ENCODE results near the gene PDS5A. TPM values are rescaled to one million over a fixed set of nuclear protein-coding genes. Genes with fewer than 3 reads are reported as not detected.

PDS5A gene
- total and polyA plus RNA-seq, 7 donors: 14.2 to 34.0 (median 29.2) TPM

DNA sequence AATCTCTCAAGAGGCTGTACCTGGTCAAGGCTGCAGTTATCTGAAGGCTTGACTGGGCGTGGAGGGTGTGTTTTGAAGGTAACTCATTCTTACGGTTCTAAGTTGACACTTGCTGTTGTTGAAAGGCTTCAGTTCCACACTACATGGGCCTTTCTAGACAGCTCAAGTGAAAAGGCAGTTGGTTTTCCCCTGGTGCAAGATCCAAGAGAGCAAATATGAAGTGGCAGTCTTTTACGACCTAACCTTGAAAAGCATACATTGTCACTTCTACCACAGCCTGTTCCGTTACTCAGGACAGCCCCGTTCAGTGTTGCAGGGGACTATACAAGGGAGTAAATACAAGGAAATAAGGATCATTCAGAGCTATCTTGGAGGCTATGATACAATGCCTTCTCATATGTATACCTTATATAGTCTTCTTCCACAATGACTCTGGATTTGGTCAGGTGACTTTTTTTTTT is 46.2 kb downstream of the PDS5A start:
- 88 to 96% (median 93%) methylated on average over 5 of the region's 5 CpGs for WGBS, 3 donors
- intact Hi-C loops (cut with DNase I): no loop called here
- Histone ChIP-seq H3K4me3 (no peak overlapping the region), H3K36me3 (ENCODE audit: insufficient read depth in 1 of 2, low read depth in 1 of 2) (peaks cover 0 to 16% of the 10 kb centered on the region in 2 donors), H3K27me3 (ENCODE audit: insufficient read depth in 3 of 3, low read length in 2 of 3) (no peaks in the 10 kb centered on the region), H3K27ac (no peak overlapping the region), H3K9me3 (no peaks in the 10 kb centered on the region), H3K4me1 (peaks cover 17% of the 10 kb centered on the region)
- TF ChIP-seq, protein P1, sequence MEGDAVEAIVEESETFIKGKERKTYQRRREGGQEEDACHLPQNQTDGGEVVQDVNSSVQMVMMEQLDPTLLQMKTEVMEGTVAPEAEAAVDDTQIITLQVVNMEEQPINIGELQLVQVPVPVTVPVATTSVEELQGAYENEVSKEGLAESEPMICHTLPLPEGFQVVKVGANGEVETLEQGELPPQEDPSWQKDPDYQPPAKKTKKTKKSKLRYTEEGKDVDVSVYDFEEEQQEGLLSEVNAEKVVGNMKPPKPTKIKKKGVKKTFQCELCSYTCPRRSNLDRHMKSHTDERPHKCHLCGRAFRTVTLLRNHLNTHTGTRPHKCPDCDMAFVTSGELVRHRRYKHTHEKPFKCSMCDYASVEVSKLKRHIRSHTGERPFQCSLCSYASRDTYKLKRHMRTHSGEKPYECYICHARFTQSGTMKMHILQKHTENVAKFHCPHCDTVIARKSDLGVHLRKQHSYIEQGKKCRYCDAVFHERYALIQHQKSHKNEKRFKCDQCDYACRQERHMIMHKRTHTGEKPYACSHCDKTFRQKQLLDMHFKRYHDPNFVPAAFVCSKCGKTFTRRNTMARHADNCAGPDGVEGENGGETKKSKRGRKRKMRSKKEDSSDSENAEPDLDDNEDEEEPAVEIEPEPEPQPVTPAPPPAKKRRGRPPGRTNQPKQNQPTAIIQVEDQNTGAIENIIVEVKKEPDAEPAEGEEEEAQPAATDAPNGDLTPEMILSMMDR (IDR thresholded peaks at IDR 0.05): no peak
- DNase-seq: no peak
- ATAC-seq: no peak

DNA sequence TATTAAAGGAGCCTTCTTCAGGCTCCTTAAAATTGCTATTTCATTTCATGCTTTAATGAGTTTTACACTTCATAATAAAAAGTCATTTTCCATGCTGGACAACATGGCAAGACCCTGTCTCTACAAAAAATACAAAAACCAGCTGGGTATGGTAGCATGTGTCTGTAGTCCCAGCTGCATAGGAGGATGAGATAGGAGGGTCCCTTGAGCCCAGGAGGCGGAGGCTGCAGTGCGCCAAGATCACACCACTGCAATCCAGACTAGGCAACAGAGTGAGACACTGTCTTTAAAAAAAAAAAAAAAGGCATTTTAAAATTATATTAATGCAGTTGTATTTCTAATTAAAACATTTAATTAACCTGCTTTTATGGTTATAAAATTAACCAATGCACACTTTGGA is 49.2 kb downstream of the PDS5A start:
- H3K36me3 ChIP-seq (ENCODE audit: insufficient read depth in 1 of 2, low read depth in 1 of 2): peaks cover 0 to 32% of the 10 kb centered on the region in 2 donors
- 76 to 91% (median 90%) methylated on average over 2 of the region's 2 CpGs for WGBS, 3 donors
- DNase-seq (no peak), ATAC-seq (no peak)
- H3K27me3 ChIP-seq (ENCODE audit: insufficient read depth in 3 of 3, low read length in 2 of 3): no peaks in the 10 kb centered on the region
- H3K27ac ChIP-seq: no peak overlapping the region
- intact Hi-C loops (cut with DNase I): no loop called here
- H3K4me1 ChIP-seq: peaks cover 5% of the 10 kb centered on the region
- H3K9me3 ChIP-seq: no peaks in the 10 kb centered on the region
- H3K4me3 ChIP-seq: no peak overlapping the region
- TF ChIP-seq, protein P1 (IDR thresholded peaks at IDR 0.05): no peak

DNA sequence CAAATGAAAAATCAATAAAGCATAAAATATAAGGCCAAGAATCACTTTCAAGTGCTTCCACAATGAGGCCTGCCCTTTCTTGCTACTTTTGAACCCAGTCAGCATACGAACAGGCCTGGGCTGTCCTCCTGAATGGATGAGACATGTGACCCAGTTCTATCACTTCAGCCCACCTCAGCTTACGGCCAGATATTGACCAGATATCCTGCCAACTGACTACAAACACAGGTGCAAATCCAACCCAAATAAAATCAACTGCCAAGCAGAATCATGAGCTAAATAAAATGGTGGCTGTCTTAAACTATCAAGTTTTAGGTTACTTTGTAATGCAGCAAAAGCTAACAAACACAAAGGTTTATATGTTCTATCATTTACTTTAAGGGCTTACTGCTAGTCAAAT is 53.7 kb downstream of the PDS5A start:
- ATAC-seq (no peak), DNase-seq (no peak)
- H3K27ac ChIP-seq: no peak overlapping the region
- H3K4me3 ChIP-seq: no peak overlapping the region
- TF ChIP-seq, protein P1 (IDR thresholded peaks at IDR 0.05): no peak
- no peaks in the 10 kb centered on the region for H3K9me3 ChIP-seq
- H3K36me3 ChIP-seq (ENCODE audit: insufficient read depth in 1 of 2, low read depth in 1 of 2): peaks cover 0 to 58% of the 10 kb centered on the region in 2 donors
- H3K4me1 ChIP-seq: no peaks in the 10 kb centered on the region
- intact Hi-C loops (cut with DNase I): no loop called here
- 62 to 85% (median 63%) methylated on average over 2 of the region's 2 CpGs for WGBS, 3 donors
- no peaks in the 10 kb centered on the region for H3K27me3 ChIP-seq (ENCODE audit: insufficient read depth in 3 of 3, low read length in 2 of 3)

DNA sequence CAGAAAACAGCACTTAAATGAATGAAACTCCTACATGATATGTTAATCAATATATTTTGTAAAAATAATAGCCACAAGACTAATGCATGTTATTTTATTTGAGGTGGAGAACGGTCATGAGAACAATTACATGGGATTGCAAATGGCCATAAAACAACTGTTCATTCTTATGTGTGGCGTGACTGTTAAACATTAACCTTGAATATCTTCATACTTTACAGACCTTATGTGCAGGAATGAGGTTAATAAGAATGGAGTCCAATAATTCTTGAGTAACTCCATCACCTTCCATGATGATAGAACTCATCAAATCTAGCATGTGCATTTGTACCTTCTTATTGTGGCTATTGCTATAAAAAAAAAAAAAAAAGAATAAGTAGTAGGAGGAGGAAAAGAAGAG is 55.3 kb downstream of the PDS5A start:
- Histone ChIP-seq H3K36me3 (ENCODE audit: insufficient read depth in 1 of 2, low read depth in 1 of 2) (peaks cover 0 to 66% of the 10 kb centered on the region in 2 donors), H3K4me3 (no peak overlapping the region), H3K4me1 (no peaks in the 10 kb centered on the region), H3K27me3 (ENCODE audit: insufficient read depth in 3 of 3, low read length in 2 of 3) (no peaks in the 10 kb centered on the region), H3K27ac (no peak overlapping the region), H3K9me3 (no peaks in the 10 kb centered on the region)
- 91 to 97% (median 95%) methylated on average over 2 of the region's 2 CpGs for WGBS, 3 donors
- no peak for DNase-seq
- TF ChIP-seq, protein P1 (IDR thresholded peaks at IDR 0.05): no peak
- intact Hi-C loops (cut with DNase I): no loop called here
- no peak for ATAC-seq

DNA sequence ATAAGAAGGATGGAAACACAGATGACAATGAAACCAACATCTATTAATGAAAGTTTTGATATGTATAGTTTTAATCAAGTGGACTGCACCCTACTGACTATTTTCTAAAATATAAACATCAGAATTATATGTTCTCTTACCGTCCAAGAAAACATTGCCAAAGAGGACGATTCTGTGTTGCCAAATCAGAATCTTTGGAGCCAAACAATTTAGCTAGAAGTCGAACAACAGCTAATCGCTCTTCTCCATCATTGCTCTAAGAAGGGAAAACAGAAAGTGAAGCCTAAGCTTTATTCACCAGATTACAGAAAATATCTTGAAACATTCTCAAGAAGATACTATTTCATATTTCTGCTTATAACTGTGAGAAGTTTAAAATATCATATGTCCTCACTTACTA is 64.2 kb downstream of the PDS5A start:
- DNase-seq: no peak
- Histone ChIP-seq H3K27ac (no peak overlapping the region), H3K9me3 (no peaks in the 10 kb centered on the region), H3K36me3 (ENCODE audit: insufficient read depth in 1 of 2, low read depth in 1 of 2) (peaks cover 3 to 94% of the 10 kb centered on the region in 2 donors), H3K27me3 (ENCODE audit: insufficient read depth in 3 of 3, low read length in 2 of 3) (no peaks in the 10 kb centered on the region), H3K4me3 (no peak overlapping the region), H3K4me1 (no peaks in the 10 kb centered on the region)
- intact Hi-C loops (cut with DNase I): loop anchor here (10.0 kb wide), 2 partner anchors 61 to 359 kb away; partner anchors contain the start of gene PDS5A (in 1 of the 2)
- 75 to 79% (median 78%) methylated on average over 4 of the region's 4 CpGs for WGBS, 3 donors
- ATAC-seq: no peak
- TF ChIP-seq, protein P1 (IDR thresholded peaks at IDR 0.05): no peak
